Smooth muscle cell of the brain vasculature (primary cell): ENCODE measurements around the gene WDR26.
"Not testable (repeated sequence)": the region's sequence is repeated elsewhere in the genome, so short reads cannot be mapped to it uniquely, and the experiment has no call there.

Experiments used
- DNase-seq: peaks from one replicate; pipeline ENCODE4 v3.0.0-alpha.2; 2012; ENCODE audit warnings: low read depth, low spot score

WDR26 gene

DNA sequence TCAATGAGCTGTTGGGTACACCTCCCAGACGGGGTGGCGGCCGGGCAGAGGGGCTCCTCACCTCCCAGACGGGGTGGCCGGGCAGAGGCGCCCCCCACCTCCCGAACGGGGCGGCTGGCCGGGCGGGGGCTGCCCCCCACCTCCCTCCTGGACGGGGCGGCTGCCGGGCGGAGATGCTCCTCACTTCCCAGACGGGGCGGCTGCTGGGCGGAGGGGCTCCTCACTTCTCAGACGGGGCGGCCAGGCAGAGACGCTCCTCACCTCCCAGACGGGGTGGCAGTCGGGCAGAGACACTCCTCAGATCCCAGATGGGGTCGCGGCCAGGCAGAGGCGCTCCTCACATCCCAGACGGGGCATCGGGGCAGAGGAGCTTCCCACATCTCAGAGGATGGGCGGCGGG lies 84.9 kb downstream of the WDR26 start:
- not testable (repeated sequence) for DNase-seq

DNA sequence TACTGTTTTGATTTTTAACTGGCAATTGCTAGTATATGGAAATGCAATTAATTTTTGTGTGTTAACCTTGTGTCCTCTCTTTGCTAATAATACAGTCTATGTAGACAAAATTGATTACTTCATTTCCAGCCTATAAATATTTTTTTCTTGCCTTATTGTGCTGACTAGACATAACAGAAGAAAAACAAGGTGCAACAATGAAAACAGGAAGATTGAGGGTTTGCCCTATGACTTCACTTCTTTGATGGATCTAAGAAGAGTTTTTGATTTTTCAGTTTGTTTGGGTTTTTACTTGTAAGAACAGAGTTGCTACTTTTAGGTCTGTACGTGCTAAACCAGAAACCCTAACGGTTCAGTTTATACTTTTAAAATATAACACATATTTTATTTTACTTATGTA lies 86.5 kb downstream of the WDR26 start:
- no peak for DNase-seq

DNA sequence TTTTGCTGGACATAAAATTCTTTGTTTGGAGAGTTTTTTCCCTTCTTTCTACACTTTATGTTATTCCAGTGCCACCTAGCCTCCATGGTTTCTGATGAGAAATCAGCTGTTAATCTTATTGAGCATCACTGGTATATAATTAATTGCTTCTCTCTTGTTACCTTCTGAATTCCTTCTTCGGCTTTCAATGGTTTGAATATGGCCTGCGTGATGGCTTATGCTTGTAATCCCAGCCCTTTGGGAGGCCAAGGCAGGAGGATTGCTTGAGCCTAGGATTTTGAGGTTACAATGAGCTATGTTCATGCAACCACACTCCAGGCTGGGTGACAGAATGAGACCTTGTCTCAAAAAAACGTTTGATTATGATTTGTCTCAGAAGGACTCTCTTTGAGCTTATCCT lies 90.9 kb downstream of the WDR26 start:
- no peak for DNase-seq

DNA sequence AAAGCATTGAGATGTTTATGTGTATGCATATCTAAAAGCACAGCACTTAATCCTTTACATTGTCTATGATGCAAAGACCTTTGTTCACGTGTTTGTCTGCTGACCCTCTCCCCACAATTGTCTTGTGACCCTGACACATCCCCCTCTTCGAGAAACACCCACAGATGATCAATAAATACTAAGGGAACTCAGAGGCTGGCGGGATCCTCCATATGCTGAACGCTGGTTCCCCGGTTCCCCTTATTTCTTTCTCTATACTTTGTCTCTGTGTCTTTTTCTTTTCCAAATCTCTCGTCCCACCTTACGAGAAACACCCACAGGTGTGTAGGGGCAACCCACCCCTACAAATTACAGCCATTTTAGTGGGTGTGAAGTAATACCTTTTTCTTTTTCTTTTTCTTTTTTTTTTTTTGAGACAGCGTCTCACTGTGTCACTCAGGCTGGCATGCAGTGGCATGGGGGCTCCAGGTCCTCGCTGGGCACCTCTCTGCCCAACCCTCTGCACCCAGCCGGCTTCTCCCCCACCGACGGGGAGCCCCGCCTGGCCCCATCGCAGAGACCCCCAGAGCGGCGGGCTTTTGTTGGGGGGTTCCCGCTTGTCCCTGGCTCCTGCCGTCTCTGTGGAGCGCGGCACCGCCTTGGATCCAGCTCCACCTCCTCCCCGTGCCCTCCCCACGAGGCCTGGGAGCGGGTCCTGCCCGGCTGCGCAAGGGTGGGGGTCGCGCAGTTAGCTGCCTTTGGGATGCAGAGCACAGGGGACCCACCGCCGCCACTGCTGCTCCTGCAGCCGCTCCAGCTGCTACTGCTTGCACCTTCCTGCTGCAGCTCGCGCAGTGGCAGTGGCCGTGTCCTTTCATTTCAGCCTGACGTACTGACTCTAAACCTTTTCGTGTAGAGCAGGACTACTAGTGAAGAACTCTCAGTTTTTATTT lies 93.9 kb downstream of the WDR26 start:
- DNase-seq = not testable (repeated sequence)

DNA sequence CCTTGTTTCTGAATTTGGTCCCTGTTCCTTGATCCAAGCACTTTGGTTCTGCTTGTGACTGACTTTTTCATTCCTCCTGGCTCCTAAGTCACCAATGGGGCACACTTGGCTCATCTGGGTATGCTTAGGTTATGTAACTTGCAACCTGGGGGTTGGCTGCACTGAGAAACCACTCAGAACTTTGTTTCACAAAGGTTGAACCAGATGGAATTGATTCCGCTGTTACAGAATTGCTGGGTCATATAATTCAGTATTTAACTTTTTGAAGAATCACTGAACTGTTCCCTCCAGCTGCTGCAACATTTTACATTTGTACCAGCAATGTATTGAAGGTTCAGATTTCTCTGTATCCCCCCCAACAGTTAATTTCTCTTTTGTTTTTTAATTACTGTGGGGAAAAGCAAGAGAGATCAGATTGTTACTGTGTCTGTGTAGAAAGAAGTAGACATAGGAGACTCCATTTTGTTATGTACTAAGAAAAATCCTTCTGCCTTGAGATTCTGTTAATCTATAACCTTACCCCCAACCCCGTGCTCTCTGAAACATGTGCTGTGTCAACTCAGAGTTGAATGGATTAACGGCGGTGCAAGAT lies 95.1 kb downstream of the WDR26 start:
- no peak for DNase-seq

DNA sequence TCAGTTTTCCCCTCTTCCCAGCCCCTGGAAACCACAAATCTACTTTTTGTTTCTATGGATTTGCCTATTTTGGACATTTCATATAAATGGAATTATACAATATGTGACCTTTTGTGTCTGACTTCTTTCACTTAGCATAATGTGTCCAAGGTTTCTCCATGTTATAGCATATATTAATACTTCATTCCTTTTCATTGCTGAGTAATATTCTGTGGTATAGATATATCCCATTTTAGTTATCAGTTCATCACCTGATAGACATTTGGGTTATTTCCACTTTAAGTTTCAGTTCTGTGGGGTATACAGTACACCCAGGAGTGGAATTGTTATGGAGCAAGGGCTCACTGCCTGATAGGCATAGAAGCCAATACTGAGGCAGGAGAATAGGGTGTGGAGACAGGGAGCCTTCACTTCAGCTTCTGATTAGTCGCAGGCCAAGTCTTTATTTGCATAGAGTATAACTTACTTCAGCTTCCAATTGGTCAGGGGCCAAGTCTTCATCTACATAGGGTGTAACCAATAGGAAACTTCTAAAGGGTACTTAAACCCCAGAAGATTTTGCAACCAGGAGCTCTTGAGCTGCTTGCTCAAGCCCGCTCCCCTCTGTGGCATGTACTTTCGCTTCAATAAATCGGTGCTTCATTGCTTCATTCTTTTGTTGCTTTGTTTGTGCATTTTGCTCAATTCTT lies 96.3 kb downstream of the WDR26 start:
- no peak for DNase-seq
